ENCODE results near the gene CSNK1G3. TPM values are rescaled to one million over a fixed set of nuclear protein-coding genes. Genes with fewer than 3 reads are reported as not detected.
"Not testable (repeated sequence)": the region's sequence is repeated elsewhere in the genome, so short reads cannot be mapped to it uniquely, and the experiment has no call there.

The CSNK1G3 gene
- total RNA-seq: 10 to 100 TPM; 50.2 to 81.9 (median 53.5) TPM
- 10 to 100 TPM in 1 of 3 donors, 1 to 10 TPM in 2; 9.0 to 11.3 (median 9.7) TPM for polyA plus RNA-seq
- long read RNA-seq, donor 1: 0 reads
- long read RNA-seq, donor 2, partial matches to known transcripts: 0 of 2 reads
- long read RNA-seq, donor 2, other reads (novel, unspliced or antisense): 0 of 2 reads

DNA sequence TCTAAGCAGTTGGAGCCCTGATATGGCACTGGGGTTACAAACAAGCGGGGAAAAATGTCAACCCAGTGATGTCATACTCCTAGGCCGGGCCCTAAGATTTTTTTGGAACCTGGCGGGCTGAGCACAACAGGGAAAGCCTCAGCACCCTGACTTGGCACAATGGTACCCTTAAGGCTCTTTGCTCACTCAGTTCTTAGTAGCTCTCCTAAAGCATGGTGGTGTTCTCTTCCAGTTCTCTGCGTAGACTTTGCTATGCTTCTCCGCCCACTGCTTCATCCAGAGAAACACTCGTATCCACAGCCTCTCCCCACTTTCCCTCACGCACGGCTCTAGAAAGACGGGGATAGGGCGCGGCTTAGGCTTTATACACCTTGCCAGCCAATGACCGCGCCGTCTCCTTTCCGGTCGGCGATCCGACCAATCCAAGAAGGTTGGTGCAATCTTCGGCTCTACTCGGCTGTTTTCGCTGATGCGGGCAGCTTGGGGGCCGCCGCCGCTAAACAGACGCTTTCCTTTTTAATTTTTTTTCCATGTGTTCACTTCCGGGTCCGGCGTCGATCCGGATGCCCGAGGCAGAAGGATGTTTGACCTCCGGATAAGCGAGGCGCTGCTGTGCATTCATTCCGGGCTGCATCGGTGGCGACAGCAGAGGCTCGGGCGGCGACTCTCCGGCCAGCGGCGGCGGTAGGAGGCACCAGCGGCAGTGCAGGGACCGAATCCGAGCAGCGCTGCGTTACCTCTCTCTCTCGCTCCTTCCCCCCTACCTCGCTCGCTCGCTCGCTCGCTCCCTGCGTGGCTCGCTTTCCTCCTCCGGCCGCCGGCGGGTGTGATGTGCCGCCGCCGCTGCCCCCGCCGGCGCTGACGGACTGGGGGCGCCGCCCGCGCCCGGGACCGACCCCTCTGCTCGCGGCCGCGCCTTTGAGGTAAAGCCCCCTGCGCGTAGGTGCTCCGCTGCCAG lies at the start of gene CSNK1G3:
CSNK1G3 (plus strand) TSS at position 530 of the 958 bp plus-strand sequence. CDS start 33,487 bp downstream, outside the sequence.
- H3K36me3 ChIP-seq: no peaks in the 10 kb centered on the region
- peak; percentile 96 for DNase-seq
- H3K4me1 ChIP-seq: peaks cover 26 to 51% (median 35%) of the 10 kb centered on the region in 6 donors
- peak within 1 kb of the TSS; percentile 90 to 98 (median 96) for H3K27ac ChIP-seq
- no peaks in the 10 kb centered on the region for H3K9me3 ChIP-seq
- TF ChIP-seq, protein P1, sequence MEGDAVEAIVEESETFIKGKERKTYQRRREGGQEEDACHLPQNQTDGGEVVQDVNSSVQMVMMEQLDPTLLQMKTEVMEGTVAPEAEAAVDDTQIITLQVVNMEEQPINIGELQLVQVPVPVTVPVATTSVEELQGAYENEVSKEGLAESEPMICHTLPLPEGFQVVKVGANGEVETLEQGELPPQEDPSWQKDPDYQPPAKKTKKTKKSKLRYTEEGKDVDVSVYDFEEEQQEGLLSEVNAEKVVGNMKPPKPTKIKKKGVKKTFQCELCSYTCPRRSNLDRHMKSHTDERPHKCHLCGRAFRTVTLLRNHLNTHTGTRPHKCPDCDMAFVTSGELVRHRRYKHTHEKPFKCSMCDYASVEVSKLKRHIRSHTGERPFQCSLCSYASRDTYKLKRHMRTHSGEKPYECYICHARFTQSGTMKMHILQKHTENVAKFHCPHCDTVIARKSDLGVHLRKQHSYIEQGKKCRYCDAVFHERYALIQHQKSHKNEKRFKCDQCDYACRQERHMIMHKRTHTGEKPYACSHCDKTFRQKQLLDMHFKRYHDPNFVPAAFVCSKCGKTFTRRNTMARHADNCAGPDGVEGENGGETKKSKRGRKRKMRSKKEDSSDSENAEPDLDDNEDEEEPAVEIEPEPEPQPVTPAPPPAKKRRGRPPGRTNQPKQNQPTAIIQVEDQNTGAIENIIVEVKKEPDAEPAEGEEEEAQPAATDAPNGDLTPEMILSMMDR (IDR thresholded peaks at IDR 0.05 in 8 of 11, conservative IDR thresholded peaks at IDR 0.05 in 3 of 11): peak in 4 of 11 experiments; percentile 17 to 24 (median 20)
- TF ChIP-seq POLR2A (IDR thresholded peaks at IDR 0.05) (peak in 2 of 3 donors; percentile 60 to 78), POLR2AphosphoS5 (IDR thresholded peaks at IDR 0.05) (peak; percentile 94 to 99 (median 95))
- intact Hi-C loops (cut with DNase I; ENCODE audit: low total_unique reads): loop anchor here (5.0 kb wide), 1 partner anchor 90 kb away; the partner anchor contains the start of gene CEP120
- H3K4me3 ChIP-seq: peak within 1 kb of the TSS; percentile 39 to 87 (median 72)
- H3K27me3 ChIP-seq (replicated peaks in 1 of 7): no peaks in the 10 kb centered on the region
- WGBS, 5 donors: 1 to 4% (median 3%) methylated on average over 50 to 82 of the region's 82 CpGs

DNA sequence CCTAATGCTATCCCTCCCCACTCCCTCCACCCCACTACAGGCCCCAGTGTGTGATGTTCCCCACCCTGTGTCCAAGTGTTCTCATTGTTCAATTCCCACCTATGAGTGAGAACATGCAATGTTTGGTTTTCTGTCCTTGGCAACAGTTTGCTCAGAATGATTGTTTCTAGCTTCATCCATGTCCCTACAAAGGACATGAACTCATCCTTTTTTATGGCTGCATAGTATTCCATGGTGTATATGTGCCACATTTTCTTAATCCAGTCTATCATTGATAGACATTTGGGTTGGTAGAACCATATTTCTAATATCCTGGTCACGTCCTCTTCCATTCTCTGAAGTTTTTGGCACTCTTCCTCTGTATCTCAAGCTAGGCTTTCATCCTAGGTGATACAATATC lies 45.1 kb upstream of the CSNK1G3 start:
- H3K4me1 ChIP-seq; H3K4me3 ChIP-seq; DNase-seq; H3K27ac ChIP-seq; H3K36me3 ChIP-seq; intact Hi-C loops (cut with DNase I; ENCODE audit: low total_unique reads); H3K27me3 ChIP-seq (replicated peaks in 1 of 7): not testable (repeated sequence)
- H3K9me3 ChIP-seq: peaks cover 0 to 14% (median 0%) of the 10 kb centered on the region in 8 donors
- WGBS, 5 donors: 85 to 94% (median 89%) methylated on average over 1 of the region's 1 CpG

DNA sequence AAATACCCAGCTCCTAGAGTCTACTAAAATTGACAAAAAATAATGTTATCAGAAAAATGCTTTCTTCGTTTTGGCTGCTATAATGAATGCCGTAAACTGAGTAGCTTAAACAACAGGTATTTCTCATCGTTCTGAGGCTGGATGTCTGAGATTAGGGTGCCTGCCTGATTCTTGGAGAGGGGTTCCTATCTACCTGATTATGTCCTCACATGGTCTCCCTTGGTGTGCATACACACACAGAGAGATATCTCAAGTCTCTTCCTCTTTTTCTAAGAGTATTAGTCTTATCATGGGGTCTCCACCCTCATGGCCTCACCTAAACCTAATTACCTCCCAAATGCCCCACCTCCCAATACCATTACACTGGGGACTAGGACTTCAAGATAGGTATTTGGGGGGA lies 40.6 kb upstream of the CSNK1G3 start:
- 87 to 99% (median 93%) methylated on average over 3 of the region's 3 CpGs for WGBS, 5 donors

DNA sequence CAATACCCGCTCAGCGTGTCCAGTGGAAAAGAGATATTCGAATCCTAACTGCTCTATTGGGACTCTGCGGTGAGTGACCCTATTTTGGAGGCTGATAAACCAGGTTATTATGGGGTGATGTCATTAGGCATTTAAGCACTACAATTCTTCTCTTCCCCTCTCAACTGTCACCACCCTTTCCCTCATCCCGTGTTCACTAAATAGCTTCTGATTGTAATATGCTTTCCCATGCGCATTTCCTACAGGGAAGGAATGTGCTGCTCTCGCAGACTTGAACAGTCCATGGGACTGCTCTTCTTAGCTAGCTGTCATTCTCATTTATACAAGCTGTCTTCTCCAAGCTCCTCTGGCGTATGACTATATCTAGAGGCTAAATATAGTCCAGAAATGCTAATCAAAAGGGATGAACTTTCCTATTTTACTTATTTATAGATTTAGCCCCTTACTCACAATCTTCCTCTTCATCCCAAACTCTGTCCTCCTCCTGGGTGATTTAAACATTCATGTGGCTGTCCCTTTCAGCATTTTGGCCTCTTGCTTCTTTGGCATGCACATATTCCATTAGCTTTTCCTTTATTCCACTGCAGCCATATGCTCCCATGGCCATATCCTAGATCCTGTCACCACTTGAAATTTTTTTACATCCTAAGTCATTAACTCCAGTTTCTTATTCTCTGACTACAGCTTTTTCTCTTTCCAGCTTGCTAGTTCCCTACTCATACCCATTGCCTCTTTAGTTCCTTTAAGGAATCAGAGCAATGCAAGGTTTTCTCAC lies 39.6 kb upstream of the CSNK1G3 start:
- WGBS, 5 donors: 83 to 91% (median 87%) methylated on average over 8 of the region's 8 CpGs
- intact Hi-C loops (cut with DNase I; ENCODE audit: low total_unique reads): no loop called here
- TF ChIP-seq POLR2AphosphoS5 (IDR thresholded peaks at IDR 0.05) (no peak), POLR2A (IDR thresholded peaks at IDR 0.05) (no peak)
- TF ChIP-seq, protein P1 (IDR thresholded peaks at IDR 0.05 in 8 of 11, conservative IDR thresholded peaks at IDR 0.05 in 3 of 11): no peak

More for the DNA sequence above, 40.6 kb upstream of the CSNK1G3 start:
- Histone ChIP-seq H3K27ac (no peak overlapping the region), H3K4me1 (no peaks in the 10 kb centered on the region), H3K27me3 (replicated peaks in 1 of 7) (no peaks in the 10 kb centered on the region), H3K4me3 (no peak overlapping the region), H3K9me3 (peaks cover 0 to 14% (median 0%) of the 10 kb centered on the region in 8 donors), H3K36me3 (no peaks in the 10 kb centered on the region)
- DNase-seq: no peak
- intact Hi-C loops (cut with DNase I; ENCODE audit: low total_unique reads): no loop called here
- TF ChIP-seq POLR2A (IDR thresholded peaks at IDR 0.05): no peak
- no peak for TF ChIP-seq POLR2AphosphoS5 (IDR thresholded peaks at IDR 0.05)

More for the DNA sequence above, 39.6 kb upstream of the CSNK1G3 start:
- Histone ChIP-seq H3K4me1 (no peaks in the 10 kb centered on the region), H3K4me3 (no peak overlapping the region), H3K27me3 (replicated peaks in 1 of 7) (no peaks in the 10 kb centered on the region), H3K27ac (no peak overlapping the region), H3K36me3 (no peaks in the 10 kb centered on the region), H3K9me3 (peaks cover 0 to 9% (median 0%) of the 10 kb centered on the region in 8 donors)
- DNase-seq: no peak

All from spleen (tissue), 13 donors.